Esophagus muscularis mucosa (tissue), 4 donors: ENCODE results near the gene LRRIQ1. TPM values are rescaled to one million over a fixed set of nuclear protein-coding genes. Genes with fewer than 3 reads are reported as not detected.

ENCODE experiments used
- DNase-seq: peaks from one replicate; pipeline ENCODE4 v3.0.0-alpha.2; 2017; ENCODE audit errors: extremely low spot score
- H3K27ac ChIP-seq, 4 donors: fragments of 200-600 bp; sonication (generic); replicated peaks in 1 of 4; 1 replicate in 3 of 4; 2 replicates in 1 of 4; pipeline ENCODE4 v1.5.1; 2016 to 2019; ENCODE audit warnings: mild to moderate bottlenecking in 1 of 4
- H3K27me3 ChIP-seq, 4 donors: fragments of 200-600 bp; sonication (generic); one replicate each; pipeline versions ENCODE4 v1.5.1 to v1.6.0; 2016 to 2019
- H3K36me3 ChIP-seq, 4 donors: fragments of 200-600 bp; sonication (generic); one replicate each; pipeline ENCODE4 v1.5.1; 2016 to 2019
- H3K4me1 ChIP-seq, 4 donors: fragments of 200-600 bp; sonication (generic); one replicate each; pipeline ENCODE4 v1.5.1; 2016 to 2019
- H3K4me3 ChIP-seq, 4 donors: fragments of 200-600 bp; sonication (generic); 1 replicate in 2 of 4; 2 replicates in 2 of 4; pipeline ENCODE4 v1.5.1; 2016 to 2019; ENCODE audit warnings: mild to moderate bottlenecking in 4 of 4, moderate library complexity in 1 of 4
- H3K9me3 ChIP-seq, 4 donors: fragments of 200-600 bp; sonication (generic); 1 replicate in 3 of 4; 2 replicates in 1 of 4; pipeline ENCODE4 v1.5.1; 2016 to 2019
- EP300 ChIP-seq: sonication (generic); formaldehyde crosslinking; IDR thresholded peaks from one replicate; pipeline ENCODE4 v1.6.1; 2017; ENCODE audit warnings: antibody characterized with exemption
- POLR2A ChIP-seq: fragments of 450-650 bp; IDR thresholded peaks from one replicate; pipeline ENCODE4 v1.6.1; 2017; ENCODE audit warnings: antibody characterized with exemption, moderate library complexity, mild to moderate bottlenecking, low read depth
- POLR2AphosphoS5 ChIP-seq, 2 donors: sonication (generic); formaldehyde crosslinking; IDR thresholded peaks; one replicate each; pipeline ENCODE4 v1.6.1; 2017; ENCODE audit warnings: antibody characterized with exemption in 2 of 2
- WGBS: methylation state at CpG from one replicate; pipeline ENCODE4 v1.1.5; 2018; 5-methylcytosine and 5-hydroxymethylcytosine counted together
- intact Hi-C: fragments of 100-400 bp; cut with DNase I; formaldehyde crosslinking; loops from one replicate; pipeline ENCODE4 v1.15.1; 2023
- total RNA-seq, 4 donors: library from RNA; depleted of rRNA; stranded (reverse); fragments of >200 nt; gene quantifications; one replicate each; pipeline versions ENCODE4 v1.1.0 to v1.2.1, GENCODE V29; 2016
- TF ChIP-seq, protein P1 (sequence below), 3 experiments: fragments of 200-600 bp in 2 of 3; fragments of 450-650 bp in 1 of 3; sonication (generic) in 2 of 3; IDR thresholded peaks; one replicate each; pipeline ENCODE4 v1.5.1; 2017 to 2019; ENCODE audit warnings: antibody characterized with exemption in 3 of 3, mild to moderate bottlenecking in 2 of 3, moderate library complexity in 1 of 3

The LRRIQ1 gene
- total RNA-seq, 4 donors from 2014 or later: 0.13 to 0.42 (median 0.23) TPM

DNA sequence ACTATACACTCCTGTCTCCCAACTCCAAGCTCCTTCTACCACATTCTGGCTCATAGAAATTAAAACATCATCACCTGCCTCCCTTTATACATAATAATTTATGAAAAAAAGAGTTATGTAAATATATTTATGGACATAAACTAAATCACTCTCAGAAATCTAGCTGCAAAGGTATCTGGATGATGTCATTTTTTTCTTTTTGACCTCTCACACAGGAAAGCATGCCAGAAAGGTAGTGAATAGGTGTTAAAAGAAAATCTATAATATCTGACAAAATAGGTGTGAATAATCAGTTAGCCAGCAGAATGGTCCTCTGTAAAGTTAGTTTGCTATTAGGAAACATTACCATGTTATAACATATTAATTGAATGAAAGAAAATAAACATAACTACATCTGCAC is 7.7 kb downstream of the LRRIQ1 start:
- no peak overlapping the region for H3K27ac ChIP-seq
- no peaks in the 10 kb centered on the region for H3K9me3 ChIP-seq
- TF ChIP-seq EP300 (no peak), POLR2AphosphoS5 (IDR thresholded peaks at IDR 0.05) (no peak), POLR2A (no peak)
- TF ChIP-seq, protein P1, sequence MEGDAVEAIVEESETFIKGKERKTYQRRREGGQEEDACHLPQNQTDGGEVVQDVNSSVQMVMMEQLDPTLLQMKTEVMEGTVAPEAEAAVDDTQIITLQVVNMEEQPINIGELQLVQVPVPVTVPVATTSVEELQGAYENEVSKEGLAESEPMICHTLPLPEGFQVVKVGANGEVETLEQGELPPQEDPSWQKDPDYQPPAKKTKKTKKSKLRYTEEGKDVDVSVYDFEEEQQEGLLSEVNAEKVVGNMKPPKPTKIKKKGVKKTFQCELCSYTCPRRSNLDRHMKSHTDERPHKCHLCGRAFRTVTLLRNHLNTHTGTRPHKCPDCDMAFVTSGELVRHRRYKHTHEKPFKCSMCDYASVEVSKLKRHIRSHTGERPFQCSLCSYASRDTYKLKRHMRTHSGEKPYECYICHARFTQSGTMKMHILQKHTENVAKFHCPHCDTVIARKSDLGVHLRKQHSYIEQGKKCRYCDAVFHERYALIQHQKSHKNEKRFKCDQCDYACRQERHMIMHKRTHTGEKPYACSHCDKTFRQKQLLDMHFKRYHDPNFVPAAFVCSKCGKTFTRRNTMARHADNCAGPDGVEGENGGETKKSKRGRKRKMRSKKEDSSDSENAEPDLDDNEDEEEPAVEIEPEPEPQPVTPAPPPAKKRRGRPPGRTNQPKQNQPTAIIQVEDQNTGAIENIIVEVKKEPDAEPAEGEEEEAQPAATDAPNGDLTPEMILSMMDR (IDR thresholded peaks at IDR 0.05): no peak
- intact Hi-C loops: no loop called here
- no peaks in the 10 kb centered on the region for H3K27me3 ChIP-seq
- no peak overlapping the region for H3K4me3 ChIP-seq
- no peaks in the 10 kb centered on the region for H3K4me1 ChIP-seq
- no peak for DNase-seq
- no peaks in the 10 kb centered on the region for H3K36me3 ChIP-seq

DNA sequence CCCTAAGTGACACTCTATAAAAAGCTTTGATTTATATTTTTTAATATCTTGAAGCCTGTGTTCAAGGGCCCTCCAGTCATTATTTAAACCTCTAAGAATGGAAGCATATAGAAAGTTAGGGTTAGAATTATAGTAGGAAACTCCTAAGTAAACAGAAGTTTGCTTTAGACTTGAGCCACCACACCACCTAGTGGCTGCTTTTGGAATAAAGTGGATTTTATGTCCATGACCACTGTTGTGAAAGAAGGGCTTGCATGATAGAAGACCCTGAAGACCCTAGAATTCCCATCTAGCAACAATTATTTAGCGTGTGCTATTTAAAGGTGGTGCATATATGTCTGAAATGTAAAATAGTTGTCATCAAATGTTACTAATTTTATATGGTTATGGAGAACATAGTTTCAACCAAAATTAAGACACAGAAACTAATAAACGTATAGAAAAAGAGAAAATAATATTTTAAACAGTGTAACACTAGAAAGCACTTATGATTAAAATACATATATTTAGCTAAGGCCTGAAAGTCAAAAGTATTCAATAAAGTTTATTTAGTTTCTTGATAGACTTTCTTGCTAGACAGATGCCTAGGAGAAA is 21.3 kb downstream of the LRRIQ1 start:
- TF ChIP-seq POLR2AphosphoS5 (IDR thresholded peaks at IDR 0.05) (no peak), EP300 (no peak), POLR2A (no peak)
- TF ChIP-seq, protein P1 (IDR thresholded peaks at IDR 0.05): peak; percentile 46 to 72 (median 60)
- Histone ChIP-seq H3K36me3 (no peaks in the 10 kb centered on the region), H3K27ac (no peak overlapping the region), H3K4me1 (no peaks in the 10 kb centered on the region), H3K4me3 (no peak overlapping the region), H3K9me3 (no peaks in the 10 kb centered on the region), H3K27me3 (no peaks in the 10 kb centered on the region)
- 50% methylated on average over 2 of the region's 2 CpGs for WGBS
- DNase-seq: no peak
- intact Hi-C loops: no loop called here

DNA sequence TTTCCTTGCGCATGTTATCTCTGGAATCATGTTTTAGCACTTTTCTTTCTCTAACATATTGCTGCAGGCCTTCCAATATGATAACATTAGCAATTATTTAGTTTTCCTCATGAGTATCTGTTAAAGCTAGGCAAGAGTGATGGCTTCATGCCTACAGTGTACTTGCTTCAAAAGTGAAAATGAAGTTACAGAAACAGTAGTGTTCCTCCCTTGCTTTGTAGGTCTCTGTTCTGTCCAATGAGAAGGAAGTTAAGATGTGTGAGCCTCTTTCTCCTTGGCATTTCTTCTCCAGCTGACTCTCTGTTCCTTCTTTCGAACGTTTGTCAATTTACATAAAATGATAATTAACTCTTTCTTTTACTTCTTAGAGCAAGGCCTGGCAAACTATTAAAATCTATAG is 22.2 kb downstream of the LRRIQ1 start:
- intact Hi-C loops: no loop called here
- TF ChIP-seq, protein P1 (IDR thresholded peaks at IDR 0.05): no peak
- TF ChIP-seq EP300: no peak
- no peak for TF ChIP-seq POLR2AphosphoS5 (IDR thresholded peaks at IDR 0.05)
- no peak for TF ChIP-seq POLR2A
- no peak overlapping the region for H3K4me3 ChIP-seq
- WGBS: 56% methylated on average over 3 of the region's 3 CpGs
- no peaks in the 10 kb centered on the region for H3K36me3 ChIP-seq
- H3K9me3 ChIP-seq: no peaks in the 10 kb centered on the region
- no peaks in the 10 kb centered on the region for H3K4me1 ChIP-seq
- H3K27me3 ChIP-seq: no peaks in the 10 kb centered on the region
- no peak overlapping the region for H3K27ac ChIP-seq
- DNase-seq: no peak

DNA sequence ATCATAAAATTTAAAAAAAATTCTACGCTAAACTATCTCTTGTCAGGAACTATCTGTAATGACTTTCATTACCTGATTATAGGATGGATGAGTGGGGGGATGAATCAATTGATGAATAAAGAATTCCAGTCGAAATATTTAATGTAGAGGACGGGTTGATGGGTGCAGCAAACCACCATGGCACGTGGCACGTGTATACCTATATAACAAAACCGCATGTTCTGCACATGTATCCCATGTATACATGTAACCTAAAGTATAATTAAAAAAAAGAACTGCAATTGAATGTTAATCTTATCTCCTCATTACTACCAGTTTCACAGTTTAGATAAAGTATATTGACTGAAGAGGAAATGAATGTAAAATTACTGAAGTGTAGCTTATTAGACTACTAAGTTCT is 23.4 kb downstream of the LRRIQ1 start:
- no peaks in the 10 kb centered on the region for H3K4me1 ChIP-seq
- H3K36me3 ChIP-seq: no peaks in the 10 kb centered on the region
- no peak for DNase-seq
- H3K9me3 ChIP-seq: no peaks in the 10 kb centered on the region
- H3K4me3 ChIP-seq: no peak overlapping the region
- no peaks in the 10 kb centered on the region for H3K27me3 ChIP-seq
- intact Hi-C loops: no loop called here
- TF ChIP-seq, protein P1 (IDR thresholded peaks at IDR 0.05): no peak
- TF ChIP-seq POLR2AphosphoS5 (IDR thresholded peaks at IDR 0.05): no peak
- no peak for TF ChIP-seq EP300
- TF ChIP-seq POLR2A: no peak
- 67% methylated on average over 6 of the region's 6 CpGs for WGBS
- H3K27ac ChIP-seq: no peak overlapping the region

DNA sequence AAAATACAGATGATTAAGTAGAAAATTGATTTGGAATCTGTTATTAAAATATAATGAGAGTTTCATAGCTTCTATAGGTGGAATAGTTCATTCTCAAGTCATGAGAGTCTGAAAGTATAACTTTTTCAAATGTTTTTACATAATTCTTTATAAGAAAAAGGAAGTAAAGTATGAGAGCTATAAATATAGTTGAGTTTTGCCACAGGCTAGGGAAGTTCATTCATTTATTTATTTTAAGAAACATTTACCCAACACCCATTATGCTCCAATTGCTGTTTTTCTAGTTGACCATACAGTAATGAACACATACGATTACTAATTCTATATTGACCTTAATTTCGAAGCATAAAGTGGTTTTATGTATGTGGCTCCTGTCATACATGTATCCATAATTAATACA is 24.8 kb downstream of the LRRIQ1 start:
- WGBS: 77% methylated on average over 2 of the region's 2 CpGs
- intact Hi-C loops: no loop called here
- no peaks in the 10 kb centered on the region for H3K27me3 ChIP-seq
- no peak overlapping the region for H3K4me3 ChIP-seq
- no peaks in the 10 kb centered on the region for H3K9me3 ChIP-seq
- no peak for TF ChIP-seq POLR2AphosphoS5 (IDR thresholded peaks at IDR 0.05)
- TF ChIP-seq, protein P1 (IDR thresholded peaks at IDR 0.05): no peak
- TF ChIP-seq POLR2A: no peak
- TF ChIP-seq EP300: no peak
- no peaks in the 10 kb centered on the region for H3K4me1 ChIP-seq
- DNase-seq: no peak
- H3K27ac ChIP-seq: no peak overlapping the region
- no peaks in the 10 kb centered on the region for H3K36me3 ChIP-seq
